Measurements from ENCODE around the gene FAM120B. TPM values are rescaled to one million over a fixed set of nuclear protein-coding genes. Genes with fewer than 3 reads are reported as not detected.

Gene FAM120B
- total RNA-seq, result 10 to 100 TPM in 5 of 6 experiments, 1 to 10 TPM in 1; 9.5 to 15.7 (median 13.1) TPM
- long read RNA-seq, partial matches to known transcripts, result 1 of 1 reads
- long read RNA-seq, other reads (novel, unspliced or antisense), result 0 of 1 reads

GRCh38 chr6:170306324-170307079, at the start of gene FAM120B:
TSS of gene FAM120B (plus strand) at chr6:170306758. CDS start at chr6:170317391, 10,633 bp downstream.
- DNase-seq (peak; percentile 98 to 99 (median 99)), ATAC-seq (peak; percentile 98)
- H3K4me1 ChIP-seq, result peaks cover 0 to 15% (median 0%) of the 10 kb centered on the region in 4 donors
- intact Hi-C loops (cut with DNase I), result no loop called here
- H3K9me3 ChIP-seq, result no peaks in the 10 kb centered on the region
- H3K4me3 ChIP-seq, result peak within 1 kb of the TSS; percentile 93 to 98 (median 94)
- WGBS (ENCODE audit: insufficient coverage, low coverage, low lambda C conversion rate, missing lambda C conversion rate), result 0% methylated on average over 18 of the region's 97 CpGs
- TF ChIP-seq POLR2A (IDR thresholded peaks at IDR 0.05), result peak; percentile 93
- TF ChIP-seq, protein P1, sequence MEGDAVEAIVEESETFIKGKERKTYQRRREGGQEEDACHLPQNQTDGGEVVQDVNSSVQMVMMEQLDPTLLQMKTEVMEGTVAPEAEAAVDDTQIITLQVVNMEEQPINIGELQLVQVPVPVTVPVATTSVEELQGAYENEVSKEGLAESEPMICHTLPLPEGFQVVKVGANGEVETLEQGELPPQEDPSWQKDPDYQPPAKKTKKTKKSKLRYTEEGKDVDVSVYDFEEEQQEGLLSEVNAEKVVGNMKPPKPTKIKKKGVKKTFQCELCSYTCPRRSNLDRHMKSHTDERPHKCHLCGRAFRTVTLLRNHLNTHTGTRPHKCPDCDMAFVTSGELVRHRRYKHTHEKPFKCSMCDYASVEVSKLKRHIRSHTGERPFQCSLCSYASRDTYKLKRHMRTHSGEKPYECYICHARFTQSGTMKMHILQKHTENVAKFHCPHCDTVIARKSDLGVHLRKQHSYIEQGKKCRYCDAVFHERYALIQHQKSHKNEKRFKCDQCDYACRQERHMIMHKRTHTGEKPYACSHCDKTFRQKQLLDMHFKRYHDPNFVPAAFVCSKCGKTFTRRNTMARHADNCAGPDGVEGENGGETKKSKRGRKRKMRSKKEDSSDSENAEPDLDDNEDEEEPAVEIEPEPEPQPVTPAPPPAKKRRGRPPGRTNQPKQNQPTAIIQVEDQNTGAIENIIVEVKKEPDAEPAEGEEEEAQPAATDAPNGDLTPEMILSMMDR (IDR thresholded peaks at IDR 0.05), result no peak
- H3K27me3 ChIP-seq, result no peaks in the 10 kb centered on the region
- no peaks in the 10 kb centered on the region for H3K36me3 ChIP-seq
- H3K27ac ChIP-seq, result peak within 1 kb of the TSS; percentile 73 to 91 (median 82)

DNA sequence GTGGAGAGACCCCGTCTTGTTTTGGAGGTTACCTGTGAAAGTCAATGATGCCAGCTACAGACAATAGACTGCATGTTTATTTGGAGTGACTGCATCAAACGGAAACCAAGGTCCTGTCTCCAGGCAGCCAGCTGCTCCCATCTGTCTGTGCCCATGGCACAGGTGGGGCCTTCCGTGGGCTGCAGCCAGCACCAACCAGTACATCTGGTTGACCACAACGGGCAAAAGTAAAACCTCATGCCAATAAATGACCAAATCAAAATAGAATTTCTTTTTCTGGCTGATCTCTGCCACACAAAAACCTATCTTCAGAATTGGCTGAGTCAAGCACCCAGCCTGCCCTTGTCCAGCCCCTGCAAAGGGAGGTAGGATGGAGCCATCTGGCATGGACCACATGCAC, 49.2 kb upstream of the FAM120B start:
- no peaks in the 10 kb centered on the region for H3K27me3 ChIP-seq
- H3K9me3 ChIP-seq, result no peaks in the 10 kb centered on the region
- intact Hi-C loops (cut with DNase I), result no loop called here
- ATAC-seq (no peak), DNase-seq (peak in 1 of 3 donors; percentile 10)
- no peaks in the 10 kb centered on the region for H3K4me1 ChIP-seq
- H3K4me3 ChIP-seq, result no peak overlapping the region
- no peak for TF ChIP-seq POLR2A (IDR thresholded peaks at IDR 0.05)
- TF ChIP-seq, protein P1 (IDR thresholded peaks at IDR 0.05), result no peak
- whole genome bisulfite sequencing (ENCODE audit: insufficient coverage, low coverage, low lambda C conversion rate, missing lambda C conversion rate), result 72% methylated on average over 3 of the region's 4 CpGs
- no peaks in the 10 kb centered on the region for H3K36me3 ChIP-seq
- no peak overlapping the region for H3K27ac ChIP-seq

- TF ChIP-seq, protein P1 (IDR thresholded peaks at IDR 0.05), result no peak
- no peak for TF ChIP-seq POLR2A (IDR thresholded peaks at IDR 0.05)
- Histone ChIP-seq H3K27me3 (no peaks in the 10 kb centered on the region), H3K4me1 (no peaks in the 10 kb centered on the region), H3K4me3 (no peak overlapping the region), H3K27ac (no peak overlapping the region), H3K36me3 (no peaks in the 10 kb centered on the region), H3K9me3 (no peaks in the 10 kb centered on the region)
- 66% methylated on average over 4 of the region's 6 CpGs for WGBS (ENCODE audit: insufficient coverage, low coverage, low lambda C conversion rate, missing lambda C conversion rate)
- ATAC-seq (no peak), DNase-seq (peak in 1 of 3 donors; percentile 25)
- intact Hi-C loops (cut with DNase I), result no loop called here
Observed at GRCh38 chr6:170258407-170258806, 48.2 kb upstream of the FAM120B start.

GRCh38 chr6:170259278-170259677, 47.3 kb upstream of the FAM120B start:
- no peaks in the 10 kb centered on the region for H3K9me3 ChIP-seq
- WGBS (ENCODE audit: insufficient coverage, low coverage, low lambda C conversion rate, missing lambda C conversion rate), result 35% methylated on average over 2 of the region's 5 CpGs
- intact Hi-C loops (cut with DNase I), result no loop called here
- ATAC-seq, result peak in 3 of 4 donors; percentile 23 to 77 (median 38)
- no peaks in the 10 kb centered on the region for H3K36me3 ChIP-seq
- TF ChIP-seq, protein P1 (IDR thresholded peaks at IDR 0.05), result no peak
- TF ChIP-seq POLR2A (IDR thresholded peaks at IDR 0.05), result no peak
- DNase-seq, result peak; percentile 31 to 47 (median 39)
- no peak overlapping the region for H3K4me3 ChIP-seq
- H3K4me1 ChIP-seq, result no peaks in the 10 kb centered on the region
- no peak overlapping the region for H3K27ac ChIP-seq
- no peaks in the 10 kb centered on the region for H3K27me3 ChIP-seq
